ENCODE results near the gene GIPC1.

DNA sequence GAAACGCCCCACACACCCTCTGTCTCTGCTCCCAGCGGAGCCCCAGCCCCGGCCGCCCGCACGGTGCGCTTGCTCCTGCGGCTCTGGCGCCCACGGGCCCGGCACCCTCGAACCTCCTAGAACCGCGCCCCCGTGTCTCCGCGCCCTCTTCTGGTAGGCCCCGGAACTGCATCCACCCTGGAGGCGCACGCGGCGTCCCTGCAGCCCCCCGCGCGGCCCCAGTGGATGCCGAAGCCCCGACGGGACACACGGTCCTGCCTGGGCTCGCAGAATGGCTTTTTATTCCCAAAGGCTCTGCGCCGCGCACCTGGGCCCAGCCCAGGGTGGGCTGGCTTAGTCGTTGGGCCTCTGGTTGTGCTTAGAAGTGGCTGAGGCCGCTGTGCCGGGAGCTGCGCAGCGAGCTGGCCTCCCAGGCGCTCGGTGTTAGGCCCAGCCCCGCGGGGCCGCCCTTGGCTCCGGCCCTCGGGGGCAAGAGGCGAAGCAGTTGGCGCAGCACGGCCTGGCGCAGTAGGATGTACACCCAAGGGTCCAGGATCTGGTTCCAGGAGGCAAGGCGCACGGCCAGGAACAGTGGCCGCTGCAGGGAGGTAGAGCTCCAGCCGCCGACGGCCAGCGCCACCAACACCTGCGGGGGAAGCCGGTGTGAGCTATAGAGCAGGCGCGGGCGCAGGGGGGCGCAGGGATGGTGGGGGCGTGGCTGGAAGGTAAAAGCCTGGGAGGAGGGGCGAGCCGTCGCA is 23.6 kb downstream of the GIPC1 start:
- TF ChIP-seq, protein P1, sequence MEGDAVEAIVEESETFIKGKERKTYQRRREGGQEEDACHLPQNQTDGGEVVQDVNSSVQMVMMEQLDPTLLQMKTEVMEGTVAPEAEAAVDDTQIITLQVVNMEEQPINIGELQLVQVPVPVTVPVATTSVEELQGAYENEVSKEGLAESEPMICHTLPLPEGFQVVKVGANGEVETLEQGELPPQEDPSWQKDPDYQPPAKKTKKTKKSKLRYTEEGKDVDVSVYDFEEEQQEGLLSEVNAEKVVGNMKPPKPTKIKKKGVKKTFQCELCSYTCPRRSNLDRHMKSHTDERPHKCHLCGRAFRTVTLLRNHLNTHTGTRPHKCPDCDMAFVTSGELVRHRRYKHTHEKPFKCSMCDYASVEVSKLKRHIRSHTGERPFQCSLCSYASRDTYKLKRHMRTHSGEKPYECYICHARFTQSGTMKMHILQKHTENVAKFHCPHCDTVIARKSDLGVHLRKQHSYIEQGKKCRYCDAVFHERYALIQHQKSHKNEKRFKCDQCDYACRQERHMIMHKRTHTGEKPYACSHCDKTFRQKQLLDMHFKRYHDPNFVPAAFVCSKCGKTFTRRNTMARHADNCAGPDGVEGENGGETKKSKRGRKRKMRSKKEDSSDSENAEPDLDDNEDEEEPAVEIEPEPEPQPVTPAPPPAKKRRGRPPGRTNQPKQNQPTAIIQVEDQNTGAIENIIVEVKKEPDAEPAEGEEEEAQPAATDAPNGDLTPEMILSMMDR (IDR thresholded peaks at IDR 0.05 in 2 of 3, conservative IDR thresholded peaks at IDR 0.05 in 1 of 3; ENCODE audit: borderline replicate concordance in 1 of 3, insufficient read depth in 1 of 3, low read depth in 2 of 3, low read length in 2 of 3) = peak; percentile 73 to 89 (median 88)
- TF ChIP-seq POLR2A (IDR thresholded peaks at IDR 0.05; ENCODE audit: borderline replicate concordance, extremely low read depth, insufficient read depth, insufficient read length) = no peak
- no peak for TF ChIP-seq TCF7L2 (IDR thresholded peaks at IDR 0.05; ENCODE audit: borderline replicate concordance, extremely low read depth, insufficient read depth, insufficient read length)
- no peak for TF ChIP-seq EZH2phosphoT487 (IDR thresholded peaks at IDR 0.05; ENCODE audit: borderline replicate concordance)
- TF ChIP-seq, protein P2, sequence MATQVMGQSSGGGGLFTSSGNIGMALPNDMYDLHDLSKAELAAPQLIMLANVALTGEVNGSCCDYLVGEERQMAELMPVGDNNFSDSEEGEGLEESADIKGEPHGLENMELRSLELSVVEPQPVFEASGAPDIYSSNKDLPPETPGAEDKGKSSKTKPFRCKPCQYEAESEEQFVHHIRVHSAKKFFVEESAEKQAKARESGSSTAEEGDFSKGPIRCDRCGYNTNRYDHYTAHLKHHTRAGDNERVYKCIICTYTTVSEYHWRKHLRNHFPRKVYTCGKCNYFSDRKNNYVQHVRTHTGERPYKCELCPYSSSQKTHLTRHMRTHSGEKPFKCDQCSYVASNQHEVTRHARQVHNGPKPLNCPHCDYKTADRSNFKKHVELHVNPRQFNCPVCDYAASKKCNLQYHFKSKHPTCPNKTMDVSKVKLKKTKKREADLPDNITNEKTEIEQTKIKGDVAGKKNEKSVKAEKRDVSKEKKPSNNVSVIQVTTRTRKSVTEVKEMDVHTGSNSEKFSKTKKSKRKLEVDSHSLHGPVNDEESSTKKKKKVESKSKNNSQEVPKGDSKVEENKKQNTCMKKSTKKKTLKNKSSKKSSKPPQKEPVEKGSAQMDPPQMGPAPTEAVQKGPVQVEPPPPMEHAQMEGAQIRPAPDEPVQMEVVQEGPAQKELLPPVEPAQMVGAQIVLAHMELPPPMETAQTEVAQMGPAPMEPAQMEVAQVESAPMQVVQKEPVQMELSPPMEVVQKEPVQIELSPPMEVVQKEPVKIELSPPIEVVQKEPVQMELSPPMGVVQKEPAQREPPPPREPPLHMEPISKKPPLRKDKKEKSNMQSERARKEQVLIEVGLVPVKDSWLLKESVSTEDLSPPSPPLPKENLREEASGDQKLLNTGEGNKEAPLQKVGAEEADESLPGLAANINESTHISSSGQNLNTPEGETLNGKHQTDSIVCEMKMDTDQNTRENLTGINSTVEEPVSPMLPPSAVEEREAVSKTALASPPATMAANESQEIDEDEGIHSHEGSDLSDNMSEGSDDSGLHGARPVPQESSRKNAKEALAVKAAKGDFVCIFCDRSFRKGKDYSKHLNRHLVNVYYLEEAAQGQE (IDR thresholded peaks at IDR 0.05; ENCODE audit: low read depth) = no peak
- TF ChIP-seq ZNF274 (IDR thresholded peaks at IDR 0.05; ENCODE audit: low read depth, low read length) = no peak
- no peak for TF ChIP-seq EZH2 (IDR thresholded peaks at IDR 0.05)
- no peak; the same call in 1 of the 2 replicates for TF ChIP-seq JUND (IDR thresholded peaks at IDR 0.05)
- TF ChIP-seq ZFX (IDR thresholded peaks at IDR 0.05) = peak; percentile 50; the same call in 1 of the 2 replicates
- TF ChIP-seq, protein P3, sequence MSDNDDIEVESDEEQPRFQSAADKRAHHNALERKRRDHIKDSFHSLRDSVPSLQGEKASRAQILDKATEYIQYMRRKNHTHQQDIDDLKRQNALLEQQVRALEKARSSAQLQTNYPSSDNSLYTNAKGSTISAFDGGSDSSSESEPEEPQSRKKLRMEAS (IDR thresholded peaks at IDR 0.05) = no peak; the same call in 1 of the 2 replicates
- TF ChIP-seq RAD21 (IDR thresholded peaks at IDR 0.05; ENCODE audit: low read depth) = peak; percentile 68
- TF ChIP-seq POLR2AphosphoS5 (IDR thresholded peaks at IDR 0.05; ENCODE audit: low read depth, low read length) = peak; percentile 57

Data from HCT116 (cell line).